Pancreas (tissue), 10 donors: Measurements from ENCODE around the gene CDC42EP5. TPM values are rescaled to one million over a fixed set of nuclear protein-coding genes. Genes with fewer than 3 reads are reported as not detected.

Experiments used
- ATAC-seq, 4 donors: fragments of 200-7000 bp; cut with Tn5 transposase; one replicate each; pipeline versions ENCODE4 v1.8.0 to v1.9.1; 2020; ENCODE audit warnings: mild to moderate bottlenecking in 4 of 4, moderate library complexity in 4 of 4
- DNase-seq, 6 donors: peaks; one replicate each; pipeline ENCODE4 v3.0.0-alpha.2; 2020
- FAIRE-seq: peaks from 2 replicates; lab custom pipeline; 2012; peaks lifted over from hg19 to GRCh38; lab: Jason Lieb, UNC
- H3K27ac ChIP-seq, 4 donors: fragments of 200-600 bp; sonication (generic); 1 replicate in 3 of 4; 2 replicates in 1 of 4; pipeline versions ENCODE4 v1.5.0 to v1.8.0; 2020
- H3K27me3 ChIP-seq, 4 donors: fragments of 200-600 bp; one replicate each; pipeline ENCODE4 v1.8.0; 2021
- H3K36me3 ChIP-seq, 3 donors: fragments of 200-600 bp; sonication (generic) in 1 of 3; one replicate each; pipeline versions ENCODE4 v1.5.0 to v1.8.0; 2020 to 2021
- H3K4me1 ChIP-seq, 3 donors: fragments of 200-600 bp; one replicate each; pipeline ENCODE4 v1.8.0; 2021
- H3K4me3 ChIP-seq, 4 donors: fragments of 200-600 bp; sonication (generic) in 2 of 4; one replicate each; pipeline versions ENCODE4 v1.5.0 to v1.8.0; 2020 to 2021
- H3K9me3 ChIP-seq, 4 donors: fragments of 200-600 bp; one replicate each; pipeline ENCODE4 v1.8.0; 2021
- WGBS, 2 donors: extraction: QIAGEN DNeasy Blood & Tissue Kit; methylation state at CpG; one replicate each; pipeline ENCODE4 v1.1.7; 2013; 5-methylcytosine and 5-hydroxymethylcytosine counted together
- intact Hi-C, 3 donors: fragments of 100-400 bp; cut with DNase I; formaldehyde crosslinking; loops; one replicate each; pipeline versions ENCODE4 v1.11.1 to v1.14.2; 2022
- polyA plus RNA-seq, 2 donors: library from polyadenylated mRNA; stranded (reverse); fragments of 200-250 nt; gene quantifications; one replicate each; pipeline ENCODE4 v1.2.3, GENCODE V29; 2013
- total RNA-seq, 6 donors: library from RNA; stranded (reverse); fragmentation: NEBNext Ultra II Directional in 4 of 6; extraction: Animal tissue kit (Norgen Biotek cat#: 25700) in 4 of 6; gene quantifications; one replicate each; pipeline versions ENCODE4 v1.2.1 to v1.2.4, GENCODE V29; 2021 to 2023
- TF ChIP-seq, protein P1 (sequence below), 4 donors: fragments of 200-600 bp; sonication (generic) in 3 of 4; IDR thresholded peaks; one replicate each; pipeline versions ENCODE4 v1.5.0 to v1.8.0; 2021; ENCODE audit warnings: antibody characterized with exemption in 4 of 4
- donor health status: healthy with polysubstance abuse.
- donor health status: DM: no; HTN: no; CAD: no; lungs with moderate emphysema.
- donor health status: DM: no; HTN: no; CAD: no.
- donor health status: control.
- donor health status: control.
- donor health status: Bipolar disorder and iron deficiency.
- donor health status: DM: yes; HTN: yes; CAD: no.
- donor health status: DM: no; HTN: no; CAD: no.
- donor health status: DM: no; HTN: no; CAD: no.
- donor health status: DM: yes; HTN: yes; CAD: no.

CDC42EP5 gene
- total and polyA plus RNA-seq, 8 donors = 7.5 to 48.0 (median 15.7) TPM

DNA sequence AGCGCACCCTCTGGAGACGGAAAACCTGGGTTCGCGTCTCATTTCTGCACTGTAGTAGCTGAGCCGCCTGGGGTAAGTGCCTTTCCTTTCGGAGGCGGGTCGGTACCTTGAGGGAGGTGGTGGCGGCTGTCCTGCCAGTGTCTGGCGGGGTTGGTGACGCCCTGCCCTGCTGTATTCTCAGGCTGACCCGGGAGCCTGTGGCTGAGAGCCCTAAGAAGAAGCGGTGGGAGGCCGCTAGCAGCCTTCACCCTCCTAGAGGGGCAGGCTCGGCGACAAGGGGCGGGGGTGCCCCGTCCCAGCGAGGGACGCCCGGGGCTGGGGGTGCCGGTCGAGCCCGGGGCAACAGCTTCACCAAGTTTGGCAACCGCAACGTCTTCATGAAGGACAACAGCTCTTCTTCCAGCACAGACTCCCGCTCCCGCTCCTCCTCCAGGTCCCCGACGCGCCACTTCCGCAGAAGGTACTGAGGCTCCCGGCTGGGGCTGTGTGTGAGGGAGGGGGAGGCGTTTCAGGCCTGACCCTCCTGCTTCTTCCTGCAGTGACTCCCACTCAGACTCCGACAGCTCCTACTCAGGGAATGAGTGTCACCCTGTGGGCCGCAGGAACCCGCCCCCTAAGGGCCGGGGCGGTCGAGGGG, 17.2 kb downstream of the CDC42EP5 start:
- intact Hi-C loops = no loop called here
- H3K4me3 ChIP-seq = no peak overlapping the region
- no peaks in the 10 kb centered on the region for H3K27me3 ChIP-seq
- TF ChIP-seq, protein P1, sequence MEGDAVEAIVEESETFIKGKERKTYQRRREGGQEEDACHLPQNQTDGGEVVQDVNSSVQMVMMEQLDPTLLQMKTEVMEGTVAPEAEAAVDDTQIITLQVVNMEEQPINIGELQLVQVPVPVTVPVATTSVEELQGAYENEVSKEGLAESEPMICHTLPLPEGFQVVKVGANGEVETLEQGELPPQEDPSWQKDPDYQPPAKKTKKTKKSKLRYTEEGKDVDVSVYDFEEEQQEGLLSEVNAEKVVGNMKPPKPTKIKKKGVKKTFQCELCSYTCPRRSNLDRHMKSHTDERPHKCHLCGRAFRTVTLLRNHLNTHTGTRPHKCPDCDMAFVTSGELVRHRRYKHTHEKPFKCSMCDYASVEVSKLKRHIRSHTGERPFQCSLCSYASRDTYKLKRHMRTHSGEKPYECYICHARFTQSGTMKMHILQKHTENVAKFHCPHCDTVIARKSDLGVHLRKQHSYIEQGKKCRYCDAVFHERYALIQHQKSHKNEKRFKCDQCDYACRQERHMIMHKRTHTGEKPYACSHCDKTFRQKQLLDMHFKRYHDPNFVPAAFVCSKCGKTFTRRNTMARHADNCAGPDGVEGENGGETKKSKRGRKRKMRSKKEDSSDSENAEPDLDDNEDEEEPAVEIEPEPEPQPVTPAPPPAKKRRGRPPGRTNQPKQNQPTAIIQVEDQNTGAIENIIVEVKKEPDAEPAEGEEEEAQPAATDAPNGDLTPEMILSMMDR (IDR thresholded peaks at IDR 0.05) = no peak
- peaks cover 27 to 43% (median 33%) of the 10 kb centered on the region in 3 donors for H3K4me1 ChIP-seq
- peak in 2 of 6 donors; percentile 46 to 79 for DNase-seq
- no peak for ATAC-seq
- no peaks in the 10 kb centered on the region for H3K9me3 ChIP-seq
- peaks cover 22 to 92% (median 74%) of the 10 kb centered on the region in 3 donors for H3K36me3 ChIP-seq
- no peak for FAIRE-seq
- H3K27ac ChIP-seq = no peak overlapping the region
- 92 to 93% methylated on average over 38 to 40 of the region's 40 CpGs for WGBS, 2 donors

GRCh38 chr19:54454781-54455675, 18.1 kb downstream of the CDC42EP5 start:
- TF ChIP-seq, protein P1 (IDR thresholded peaks at IDR 0.05) = no peak
- ATAC-seq (no peak), DNase-seq (peak in 3 of 6 donors; percentile 31 to 75 (median 58)), FAIRE-seq (no peak)
- no peak overlapping the region for H3K4me3 ChIP-seq
- WGBS, 2 donors = 91 to 94% methylated on average over 33 of the region's 33 CpGs
- no peak overlapping the region for H3K27ac ChIP-seq
- no peaks in the 10 kb centered on the region for H3K27me3 ChIP-seq
- intact Hi-C loops = no loop called here
- peaks cover 22 to 83% (median 67%) of the 10 kb centered on the region in 3 donors for H3K36me3 ChIP-seq
- no peaks in the 10 kb centered on the region for H3K9me3 ChIP-seq
- peaks cover 30 to 45% (median 33%) of the 10 kb centered on the region in 3 donors for H3K4me1 ChIP-seq

GRCh38 chr19:54453921-54454780, 18.9 kb downstream of the CDC42EP5 start:
- DNase-seq (peak in 3 of 6 donors; percentile 28 to 62 (median 49)), ATAC-seq (no peak), FAIRE-seq (no peak)
- TF ChIP-seq, protein P1 (IDR thresholded peaks at IDR 0.05) = no peak
- Histone ChIP-seq H3K4me3 (no peak overlapping the region), H3K9me3 (no peaks in the 10 kb centered on the region), H3K36me3 (peaks cover 22 to 74% (median 65%) of the 10 kb centered on the region in 3 donors), H3K27ac (no peak overlapping the region), H3K4me1 (peaks cover 24 to 38% (median 26%) of the 10 kb centered on the region in 3 donors), H3K27me3 (no peaks in the 10 kb centered on the region)
- intact Hi-C loops = no loop called here
- 82 to 90% methylated on average over 31 of the region's 31 CpGs for WGBS, 2 donors

DNA sequence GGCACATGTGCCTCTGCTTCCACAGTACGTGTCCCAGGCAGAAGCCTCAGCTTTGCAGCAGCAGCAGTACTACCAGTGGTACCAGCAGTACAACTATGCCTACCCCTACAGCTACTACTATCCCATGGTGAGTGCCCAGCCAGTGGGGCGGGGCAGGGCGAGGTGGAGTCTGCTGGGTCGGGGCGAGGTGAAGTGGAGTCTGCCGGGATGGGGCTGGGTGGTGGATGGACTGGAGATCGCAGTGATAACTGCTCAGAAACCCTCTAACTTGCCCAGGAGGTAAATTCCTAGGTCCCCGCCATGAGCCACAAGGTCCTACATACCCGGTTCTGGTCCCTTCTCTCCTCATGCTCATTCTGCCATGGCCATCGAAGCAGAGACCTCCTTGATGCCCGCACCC, 20.5 kb downstream of the CDC42EP5 start:
- no peak for ATAC-seq
- H3K4me3 ChIP-seq = no peak overlapping the region
- intact Hi-C loops = no loop called here

More for the DNA sequence above, 20.5 kb downstream of the CDC42EP5 start:
- FAIRE-seq = no peak
- peaks cover 17 to 59% (median 52%) of the 10 kb centered on the region in 3 donors for H3K36me3 ChIP-seq
- H3K9me3 ChIP-seq = no peaks in the 10 kb centered on the region
- H3K4me1 ChIP-seq = peaks cover 18 to 24% (median 24%) of the 10 kb centered on the region in 3 donors
- WGBS, 2 donors = 69 to 90% methylated on average over 11 of the region's 11 CpGs
- DNase-seq = peak in 1 of 6 donors; percentile 63
- peak overlapping the region in 2 of 4 donors; percentile 47 to 99 for H3K27ac ChIP-seq
- TF ChIP-seq, protein P1 (IDR thresholded peaks at IDR 0.05) = no peak
- H3K27me3 ChIP-seq = no peaks in the 10 kb centered on the region
